ENCODE measurements around the gene GDAP1L1.

DNA sequence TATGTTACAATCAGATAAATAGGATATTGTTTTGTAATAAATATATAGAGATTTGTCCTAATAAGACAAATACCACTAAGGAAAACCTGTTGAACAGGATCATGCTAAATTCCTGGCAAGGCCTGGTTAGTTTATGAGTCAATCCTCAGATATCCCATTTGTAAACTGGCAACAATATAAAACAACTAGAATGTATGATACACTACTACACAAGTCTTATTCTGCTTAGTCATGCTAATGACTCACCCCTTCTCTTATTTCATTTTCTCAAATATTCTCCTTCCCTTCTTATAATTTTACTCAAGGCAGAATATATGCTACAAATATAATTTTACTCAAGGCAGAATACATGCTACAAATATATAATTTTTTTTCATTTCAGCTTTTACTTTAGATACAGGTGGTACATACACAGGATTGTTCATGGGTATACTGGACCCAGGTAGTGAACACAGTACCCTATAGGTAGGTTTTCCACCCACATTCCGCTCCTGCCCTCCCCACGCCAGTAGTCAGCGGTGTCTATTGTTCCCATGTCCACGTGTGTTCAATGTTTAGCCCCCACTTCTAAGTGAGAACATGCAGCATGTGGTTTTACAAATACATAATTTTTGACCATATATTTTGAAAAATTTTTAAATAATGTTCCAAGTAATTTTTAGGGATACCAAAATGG is 42.8 kb upstream of the GDAP1L1 start:
- TF ChIP-seq, protein P1, sequence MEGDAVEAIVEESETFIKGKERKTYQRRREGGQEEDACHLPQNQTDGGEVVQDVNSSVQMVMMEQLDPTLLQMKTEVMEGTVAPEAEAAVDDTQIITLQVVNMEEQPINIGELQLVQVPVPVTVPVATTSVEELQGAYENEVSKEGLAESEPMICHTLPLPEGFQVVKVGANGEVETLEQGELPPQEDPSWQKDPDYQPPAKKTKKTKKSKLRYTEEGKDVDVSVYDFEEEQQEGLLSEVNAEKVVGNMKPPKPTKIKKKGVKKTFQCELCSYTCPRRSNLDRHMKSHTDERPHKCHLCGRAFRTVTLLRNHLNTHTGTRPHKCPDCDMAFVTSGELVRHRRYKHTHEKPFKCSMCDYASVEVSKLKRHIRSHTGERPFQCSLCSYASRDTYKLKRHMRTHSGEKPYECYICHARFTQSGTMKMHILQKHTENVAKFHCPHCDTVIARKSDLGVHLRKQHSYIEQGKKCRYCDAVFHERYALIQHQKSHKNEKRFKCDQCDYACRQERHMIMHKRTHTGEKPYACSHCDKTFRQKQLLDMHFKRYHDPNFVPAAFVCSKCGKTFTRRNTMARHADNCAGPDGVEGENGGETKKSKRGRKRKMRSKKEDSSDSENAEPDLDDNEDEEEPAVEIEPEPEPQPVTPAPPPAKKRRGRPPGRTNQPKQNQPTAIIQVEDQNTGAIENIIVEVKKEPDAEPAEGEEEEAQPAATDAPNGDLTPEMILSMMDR (IDR thresholded peaks at IDR 0.05; ENCODE audit: poor library complexity) = no peak
- no peak for TF ChIP-seq EZH2 (IDR thresholded peaks at IDR 0.05; ENCODE audit: borderline replicate concordance)

All from hepatocyte (in vitro differentiated cells).